GM19455 (cell line): ENCODE measurements around the gene ADAMTS8.

Source experiments
- ATAC-seq: cut with Tn5 transposase; IDR thresholded peaks from one replicate; pipeline ENCODE4 v1.9.1; 2021; ENCODE audit not compliant: unreplicated experiment

ADAMTS8 gene

GRCh38 chr11:130462931-130463330 is 34.5 kb upstream of the ADAMTS8 start:
- ATAC-seq = no peak

GRCh38 chr11:130462101-130462885 is 33.9 kb upstream of the ADAMTS8 start:
- ATAC-seq = no peak

- ATAC-seq = no peak
Observed at GRCh38 chr11:130459521-130459920, 31.1 kb upstream of the ADAMTS8 start.

GRCh38 chr11:130458410-130458729 is 30.0 kb upstream of the ADAMTS8 start:
- ATAC-seq = no peak

GRCh38 chr11:130457623-130458409 is 29.4 kb upstream of the ADAMTS8 start:
- ATAC-seq = no peak

GRCh38 chr11:130456286-130456685 is 27.9 kb upstream of the ADAMTS8 start:
- ATAC-seq = no peak

- ATAC-seq = no peak
Observed at GRCh38 chr11:130455483-130456127, 27.2 kb upstream of the ADAMTS8 start.

- ATAC-seq = no peak
Observed at GRCh38 chr11:130454491-130455252, 26.3 kb upstream of the ADAMTS8 start.

GRCh38 chr11:130452940-130453339 is 24.5 kb upstream of the ADAMTS8 start:
- ATAC-seq = no peak

GRCh38 chr11:130452176-130452575 is 23.8 kb upstream of the ADAMTS8 start:
- ATAC-seq = no peak

GRCh38 chr11:130451231-130452019 is 23.0 kb upstream of the ADAMTS8 start:
- ATAC-seq = no peak

GRCh38 chr11:130449996-130450769 is 21.8 kb upstream of the ADAMTS8 start:
- ATAC-seq = no peak

GRCh38 chr11:130449310-130449990 is 21.0 kb upstream of the ADAMTS8 start:
- ATAC-seq = no peak

GRCh38 chr11:130448416-130449309 is 20.3 kb upstream of the ADAMTS8 start, which contains the start of gene ADAMTS15:
Gene ADAMTS15, plus strand, starts transcription at chr11:130448645. Its CDS starts 329 bp downstream, at chr11:130448974.
- ATAC-seq = no peak

GRCh38 chr11:130448039-130448415 is 19.6 kb upstream of the ADAMTS8 start:
- ATAC-seq = no peak

- no peak for ATAC-seq
Observed at GRCh38 chr11:130445788-130446187, 17.4 kb upstream of the ADAMTS8 start.

- ATAC-seq = no peak
Observed at GRCh38 chr11:130442737-130443136, 14.3 kb upstream of the ADAMTS8 start.

GRCh38 chr11:130441719-130442118 is 13.3 kb upstream of the ADAMTS8 start:
- ATAC-seq = no peak
